Measurements from ENCODE around the gene FAM199X. TPM values are rescaled to one million over a fixed set of nuclear protein-coding genes. Genes with fewer than 3 reads are reported as not detected.

FAM199X gene
- total and polyA plus RNA-seq, 2 experiments from 2014 or later, result 11.0 to 18.7 TPM

GRCh38 chrX:104122829-104123228 is 43.4 kb upstream of the FAM199X start:
- H3K36me3 ChIP-seq (ENCODE audit: insufficient read depth), result no peaks in the 10 kb centered on the region
- H3F3A ChIP-seq (replicated peaks; ENCODE audit: low read depth), result no peaks in the 10 kb centered on the region
- no peaks in the 10 kb centered on the region for H3K27me3 Mint-ChIP-seq (ENCODE audit: insufficient read depth, low read depth, poor library complexity)
- H3K4me1 Mint-ChIP-seq, result peaks cover 7% of the 10 kb centered on the region; the same call in 2 of the 3 replicates
- H3K36me3 Mint-ChIP-seq (ENCODE audit: low read depth), result no peaks in the 10 kb centered on the region
- no peaks in the 10 kb centered on the region for H4K20me1 ChIP-seq (replicated peaks; ENCODE audit: insufficient read depth)
- no peak overlapping the region for H3K4me2 ChIP-seq
- H3K27ac Mint-ChIP-seq, result no peak overlapping the region
- H3K4me3 Mint-ChIP-seq, result no peak overlapping the region
- no peaks in the 10 kb centered on the region for H3K27me3 ChIP-seq (ENCODE audit: insufficient read depth)
- no peak overlapping the region for H2AFZ ChIP-seq
- H3K9me2 ChIP-seq (ENCODE audit: insufficient read depth), result no peaks in the 10 kb centered on the region
- no peak overlapping the region for H3K4me3 ChIP-seq
- no peaks in the 10 kb centered on the region for H3K4me1 ChIP-seq (ENCODE audit: insufficient read depth)
- no peaks in the 10 kb centered on the region; the same call in 2 of the 3 replicates for H3K9me3 Mint-ChIP-seq
- ATAC-seq, result no peak
- DNase-seq (ENCODE audit: low spot score), result no peak
- H3K79me2 ChIP-seq (replicated peaks; ENCODE audit: insufficient read depth), result no peaks in the 10 kb centered on the region
- H3K27ac ChIP-seq (ENCODE audit: low read depth), result no peak overlapping the region
- no peak for TF ChIP-seq CREB1 (CRISPR knock-in tag; IDR thresholded peaks at IDR 0.05; ENCODE audit: low read depth)
- no peak for TF ChIP-seq EZH2phosphoT487 (IDR thresholded peaks at IDR 0.05; ENCODE audit: unreplicated experiment)
- TF ChIP-seq ETS1 (IDR thresholded peaks at IDR 0.05), result no peak
- TF ChIP-seq ZNF462 (CRISPR knock-in tag; IDR thresholded peaks at IDR 0.05), result no peak
- TF ChIP-seq ZNF331 (CRISPR knock-in tag; IDR thresholded peaks at IDR 0.05; ENCODE audit: low read depth), result no peak
- no peak for TF ChIP-seq NANOG (IDR thresholded peaks at IDR 0.05; ENCODE audit: borderline replicate concordance)
- TF ChIP-seq STAT1 (IDR thresholded peaks at IDR 0.05; ENCODE audit: unreplicated experiment), result no peak
- TF ChIP-seq EZH2 (IDR thresholded peaks at IDR 0.05; ENCODE audit: low read depth, unreplicated experiment), result no peak
- TF ChIP-seq REST (IDR thresholded peaks at IDR 0.05; ENCODE audit: unreplicated experiment), result no peak
- TF ChIP-seq CTCF (conservative IDR thresholded peaks at IDR 0.05; ENCODE audit: low read depth in 2 of 2), result no peak
- TF ChIP-seq JUNB (IDR thresholded peaks at IDR 0.05; ENCODE audit: unreplicated experiment), result no peak
- TF ChIP-seq POLR2AphosphoS5 (IDR thresholded peaks at IDR 0.05; ENCODE audit: low read depth), result no peak
- TF ChIP-seq ZNF114 (CRISPR knock-in tag; IDR thresholded peaks at IDR 0.05), result no peak

Data from GM23338 (cell line).